HCT116 (cell line): Measurements from ENCODE around the gene HOXA7. TPM values are rescaled to one million over a fixed set of nuclear protein-coding genes. Genes with fewer than 3 reads are reported as not detected.

Experiments
- ATAC-seq: fragments of 200-7000 bp; cut with Tn5 transposase; 2 replicates; pipeline ENCODE4 v1.9.1; 2020; ENCODE audit warnings: mild to moderate bottlenecking, moderate library complexity
- BruUV-seq: library from RNA; stranded (reverse); fragments of 400-500 nt; replicated peaks from 2 replicates; lab custom pipeline; 2021; lab: Mats Ljungman, UMichigan
- CTCF ChIA-PET: fragments of 300-600 bp; sonication (Branson Sonifier 250); formaldehyde crosslinking; loops from one replicate; lab custom pipeline; 2021; ENCODE audit warnings: antibody characterized with exemption; lab: Charles Lee
- POLR2A ChIA-PET: fragments of 300-600, 350-600 bp; sonication (Branson Sonifier 250); formaldehyde crosslinking; loops from one replicate; lab custom pipeline; 2021; ENCODE audit warnings: antibody characterized with exemption; lab: Charles Lee
- RAD21 ChIA-PET, 2 experiments: fragments of 300-600 bp; sonication (Branson Sonifier 250); formaldehyde crosslinking; loops; one replicate each; lab custom pipeline; 2023; ENCODE audit warnings: low total read pairs in 2 of 2; ENCODE audit not compliant: uncharacterized antibody in 2 of 2, unreplicated experiment in 2 of 2, low non-redundant PET in 1 of 2; lab: Charles Lee
- DNase-seq: peaks from one replicate; pipeline ENCODE4 v3.0.0-alpha.2; 2010; ENCODE audit warnings: low read depth, low spot score
- H2AFZ ChIP-seq: fragments of 200-600 bp; shearing (Covaris generic), sonication (generic); 2 replicates; pipeline ENCODE4 v1.6.1; 2017; ENCODE audit warnings: low read depth, mixed run types, mixed read lengths, antibody characterized with exemption, low read length; ENCODE audit not compliant: poor library complexity, severe bottlenecking
- H3K27ac ChIP-seq: 2 replicates; pipeline ENCODE4 v1.5.1; 2012; ENCODE audit warnings: low read depth, low read length
- H3K27me3 ChIP-seq: fragments of 200-600 bp; sonication (generic); 2 replicates; pipeline ENCODE4 v1.6.1; 2016; ENCODE audit warnings: mixed run types, low read length, mixed read lengths; ENCODE audit not compliant: insufficient read depth
- H3K36me3 ChIP-seq, 2 experiments: fragments of 200-500 bp in 1 of 2; fragments of 200-600 bp in 1 of 2; sonication (Bioruptor generic) in 1 of 2; sonication (generic) in 1 of 2; 2 replicates each; pipeline versions ENCODE4 v1.5.1 to v1.6.1; 2014 to 2016; ENCODE audit warnings: low read length in 2 of 2, inconsistent platforms in 1 of 2, mixed read lengths in 1 of 2, mixed run types in 1 of 2; ENCODE audit not compliant: insufficient read depth in 2 of 2, control insufficient read depth in 1 of 2
- H3K4me1 ChIP-seq, 2 experiments: fragments of 200-600 bp in 1 of 2; sonication (generic) in 1 of 2; 2 replicates each; pipeline versions ENCODE4 v1.5.1 to v1.6.1; 2012 to 2017; ENCODE audit warnings: low read length in 2 of 2, inconsistent platforms in 1 of 2, mild to moderate bottlenecking in 1 of 2, mixed read lengths in 1 of 2, mixed run types in 1 of 2, moderate library complexity in 1 of 2; ENCODE audit not compliant: insufficient read depth in 2 of 2, control insufficient read depth in 1 of 2
- H3K4me2 ChIP-seq: fragments of 200-600 bp; sonication (generic); 2 replicates; pipeline ENCODE4 v1.6.1; 2017; ENCODE audit warnings: mixed run types, low read length, mixed read lengths
- H3K4me3 ChIP-seq, 2 experiments: fragments of 200-600 bp in 1 of 2; sonication (generic) in 1 of 2; replicated peaks in 1 of 2; 2 replicates each; pipeline ENCODE4 v1.5.1; 2011 to 2016; ENCODE audit warnings: low read length in 2 of 2, control low read depth in 1 of 2, low read depth in 1 of 2, mild to moderate bottlenecking in 1 of 2, mixed read lengths in 1 of 2, mixed run types in 1 of 2
- H3K79me2 ChIP-seq: fragments of 200-600 bp; sonication (generic); 2 replicates; pipeline ENCODE4 v1.6.1; 2017; ENCODE audit warnings: mild to moderate bottlenecking, mixed run types, low read length, moderate library complexity, mixed read lengths; ENCODE audit not compliant: insufficient read depth
- H3K9ac ChIP-seq: fragments of 200-600 bp; sonication (generic); 2 replicates; pipeline ENCODE4 v1.6.1; 2016; ENCODE audit warnings: low read length, mixed read lengths
- H3K9me2 ChIP-seq: fragments of 200-600 bp; sonication (generic), shearing (Covaris generic); 2 replicates; pipeline ENCODE4 v1.6.1; 2017; ENCODE audit warnings: mixed run types, mild to moderate bottlenecking, moderate library complexity; ENCODE audit not compliant: insufficient read depth
- H3K9me3 ChIP-seq, 2 experiments: fragments of 200-500 bp in 1 of 2; fragments of 200-600 bp in 1 of 2; sonication (Bioruptor generic) in 1 of 2; sonication (generic) in 1 of 2; 2 replicates each; pipeline ENCODE4 v1.6.1; 2014 to 2017; ENCODE audit warnings: low read length in 2 of 2, mixed read lengths in 2 of 2, inconsistent platforms in 1 of 2, low read depth in 1 of 2, mild to moderate bottlenecking in 1 of 2, mixed run types in 1 of 2, moderate library complexity in 1 of 2; ENCODE audit not compliant: control insufficient read depth in 1 of 2, insufficient read depth in 1 of 2
- H4K20me1 ChIP-seq: fragments of 200-600 bp; sonication (generic), shearing (Covaris generic); 2 replicates; pipeline ENCODE4 v1.6.1; 2017; ENCODE audit warnings: mixed run types, mild to moderate bottlenecking, moderate library complexity; ENCODE audit not compliant: insufficient read depth
- ATF3 ChIP-seq: IDR thresholded peaks from 2 replicates; pipeline ENCODE4 v1.6.1; 2012
- CBX3 ChIP-seq: IDR thresholded peaks from 2 replicates; pipeline ENCODE4 v1.6.1; 2012; ENCODE audit warnings: low read depth
- EGR1 ChIP-seq: IDR thresholded peaks from 2 replicates; pipeline ENCODE4 v1.6.1; 2012; ENCODE audit warnings: low read depth
- EZH2phosphoT487 ChIP-seq: fragments of 200-600 bp; IDR thresholded peaks from 2 replicates; pipeline ENCODE4 v1.6.1; 2018; ENCODE audit warnings: antibody characterized with exemption, borderline replicate concordance
- FOSL1 ChIP-seq: IDR thresholded peaks from 2 replicates; pipeline ENCODE4 v1.6.1; 2012; ENCODE audit warnings: low read depth
- MAX ChIP-seq: IDR thresholded peaks from 2 replicates; pipeline ENCODE4 v1.6.1; 2012
- POLR2AphosphoS5 ChIP-seq: IDR thresholded peaks from 2 replicates; pipeline ENCODE4 v1.6.1; 2011; ENCODE audit warnings: mild to moderate bottlenecking, low read depth, low read length, moderate library complexity
- REST ChIP-seq: IDR thresholded peaks from 2 replicates; pipeline ENCODE4 v1.6.1; 2012; ENCODE audit warnings: low read depth
- SIN3A ChIP-seq: IDR thresholded peaks from 2 replicates; pipeline ENCODE4 v1.6.1; 2012; ENCODE audit warnings: low read depth
- SP1 ChIP-seq: IDR thresholded peaks from 2 replicates; pipeline ENCODE4 v1.6.1; 2012; ENCODE audit warnings: low read depth
- TCF7L2 ChIP-seq: IDR thresholded peaks from 2 replicates; pipeline ENCODE4 v1.7.0; 2011; ENCODE audit warnings: borderline replicate concordance, inconsistent platforms; ENCODE audit not compliant: insufficient read depth, insufficient read length; ENCODE audit errors: extremely low read depth
- YY1 ChIP-seq: IDR thresholded peaks from 2 replicates; pipeline ENCODE4 v1.6.1; 2011; ENCODE audit warnings: low read length, low read depth, moderate library complexity, mild to moderate bottlenecking; ENCODE audit not compliant: insufficient replicate concordance; ENCODE audit errors: extremely low read depth
- ZBTB33 ChIP-seq: IDR thresholded peaks from 2 replicates; pipeline ENCODE4 v1.6.1; 2011; ENCODE audit warnings: mild to moderate bottlenecking, low read length, moderate library complexity; ENCODE audit not compliant: insufficient replicate concordance; ENCODE audit errors: extremely low read depth
- ZFX ChIP-seq: fragments of 450-650 bp; IDR thresholded peaks from 2 replicates; pipeline ENCODE4 v1.6.1; 2017
- intact Hi-C: fragments of 100-400 bp; cut with micrococcal nuclease; formaldehyde crosslinking; loops from 2 replicates; pipeline ENCODE4 v1.10.0; 2022
- total RNA-seq: library from RNA; stranded (reverse); gene quantifications from one replicate; pipeline ENCODE4 v1.2.1, GENCODE V29; 2021; ENCODE audit not compliant: unreplicated experiment

Gene HOXA7
- total RNA-seq, 1 experiment from 2014 or later, result 15.0 TPM

DNA sequence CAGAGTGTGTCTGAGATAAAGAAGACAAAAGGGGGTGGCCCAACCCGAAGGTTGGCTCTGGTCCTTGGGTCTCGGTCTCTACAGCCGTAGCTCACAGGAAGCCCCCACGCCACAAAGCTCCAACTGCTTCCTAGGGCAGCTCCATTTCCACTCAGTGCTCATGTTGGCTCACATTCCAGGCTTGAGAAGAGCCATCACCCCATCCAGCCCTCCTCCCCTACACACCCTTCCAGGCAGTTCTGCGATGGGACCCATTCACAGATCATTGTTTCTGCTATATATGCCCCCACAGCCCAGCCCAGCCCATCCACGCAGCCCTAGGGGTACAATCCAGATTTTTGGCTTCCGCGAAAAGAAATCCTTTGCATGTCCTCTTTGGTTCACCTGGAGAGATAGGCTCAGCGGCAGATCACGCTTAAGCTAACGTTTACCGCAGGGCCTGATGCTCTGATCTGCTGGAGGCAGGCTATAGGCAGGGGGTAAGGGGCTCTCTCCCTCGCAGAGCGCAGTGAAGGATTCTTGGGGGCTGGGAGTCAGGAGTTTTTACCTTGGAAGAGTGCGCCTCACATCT lies 34.8 kb upstream of the HOXA7 start:
- H3K27ac ChIP-seq, result no peak overlapping the region
- TF ChIP-seq MAX (no peak), CBX3 (no peak), TCF7L2 (no peak), POLR2AphosphoS5 (no peak), ZFX (no peak), REST (no peak), EZH2phosphoT487 (no peak), SP1 (no peak), YY1 (no peak), FOSL1 (no peak), SIN3A (no peak), EGR1 (no peak), ZBTB33 (no peak), ATF3 (no peak)
- H3K9me2 ChIP-seq, result no peaks in the 10 kb centered on the region
- no peaks in the 10 kb centered on the region for H3K27me3 ChIP-seq
- H3K36me3 ChIP-seq, result no peaks in the 10 kb centered on the region
- H3K4me1 ChIP-seq, result no peaks in the 10 kb centered on the region
- H3K9me3 ChIP-seq, result no peaks in the 10 kb centered on the region
- no peaks in the 10 kb centered on the region for H3K79me2 ChIP-seq
- no peak for DNase-seq
- ATAC-seq, result no peak
- ChIA-PET POLR2A (no interaction called here), RAD21 (no interaction called here), CTCF (interaction anchor here (2.2 kb wide), 1 partner anchor 12 kb away, joined by 9 read pairs; no protein-coding TSS in a partner anchor)
- H4K20me1 ChIP-seq, result no peaks in the 10 kb centered on the region
- H3K9ac ChIP-seq, result no peak overlapping the region
- no peak overlapping the region for H3K4me3 ChIP-seq
- intact Hi-C loops, result loop anchor here (10.0 kb wide), 2 partner anchors 554 to 1434 kb away; partner anchors contain the start of gene TAX1BP1
- BruUV-seq, result no TSS peak
- H2AFZ ChIP-seq, result no peak overlapping the region
- no peak overlapping the region for H3K4me2 ChIP-seq
